COLO668 (cell line): ENCODE results near the gene ITGB6.
A peak's percentile ranks its signal among the peaks of the same experiment; 100 is the strongest.
"Not testable (repeated sequence)": the region's sequence is repeated elsewhere in the genome, so short reads cannot be mapped to it uniquely, and the experiment has no call there.

ENCODE experiments used
- DNase-seq: peaks from one replicate; lab custom pipeline; 2025; ENCODE audit not compliant: unreplicated experiment; lab: John Stamatoyannopoulos, UW

The ITGB6 gene

DNA sequence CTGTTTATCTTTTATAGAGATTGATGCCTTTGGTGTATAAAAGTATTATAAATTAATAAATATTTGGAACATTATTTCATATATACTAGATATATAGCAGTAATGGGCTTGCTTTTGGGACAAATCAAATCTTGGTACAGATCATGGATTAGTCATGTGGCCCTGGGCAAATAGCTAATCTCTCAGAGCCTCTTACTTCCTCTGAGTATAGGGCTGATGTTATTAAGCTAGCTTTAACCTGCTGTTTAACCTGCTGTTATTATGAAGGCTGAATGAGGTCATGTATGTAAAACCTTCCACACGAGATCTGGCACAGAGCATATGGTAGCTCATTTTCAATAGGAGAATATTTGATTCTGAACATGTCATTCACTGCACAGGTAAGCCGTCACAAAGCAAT, 5.7 kb downstream of the ITGB6 start:
- no peak for DNase-seq

DNA sequence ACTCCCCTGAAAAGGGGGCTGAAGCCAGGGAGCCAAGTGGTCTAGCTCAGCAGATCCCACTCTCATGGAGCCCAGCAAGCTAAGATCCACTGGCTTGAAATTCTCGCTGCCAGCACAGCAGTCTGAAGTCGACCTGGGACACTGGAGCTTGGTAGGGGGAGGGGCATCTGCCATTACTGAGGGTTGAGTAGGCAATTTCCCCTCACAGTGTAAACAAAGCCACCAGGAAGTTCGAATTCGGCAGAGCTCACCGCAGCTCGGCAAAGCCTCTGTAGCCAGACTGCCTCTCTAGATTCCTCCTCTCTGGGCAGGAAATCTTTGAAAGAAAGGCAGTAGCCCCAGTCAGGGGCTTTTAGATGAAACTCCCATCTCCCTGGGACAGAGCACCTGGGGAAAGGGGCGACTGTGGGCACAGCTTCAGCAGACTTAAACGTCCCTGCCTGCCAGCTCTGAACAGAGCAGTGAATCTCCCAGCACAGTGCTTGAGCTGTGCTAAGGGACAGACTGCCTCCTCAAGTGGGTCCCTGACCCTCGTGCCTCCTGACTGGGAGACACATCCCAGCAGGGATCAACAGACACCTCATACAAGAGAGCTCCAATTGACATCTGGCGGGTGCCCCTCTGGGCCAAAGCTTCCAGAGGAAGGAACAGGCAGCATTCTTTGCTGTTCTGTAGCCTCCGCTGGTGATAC, 18.8 kb downstream of the ITGB6 start:
- peak; percentile 72 for DNase-seq

GRCh38 chr2:160180690-160181089, 19.4 kb downstream of the ITGB6 start:
- peak; percentile 29 for DNase-seq

GRCh38 chr2:160180172-160180571, 19.9 kb downstream of the ITGB6 start:
- no peak for DNase-seq

DNA sequence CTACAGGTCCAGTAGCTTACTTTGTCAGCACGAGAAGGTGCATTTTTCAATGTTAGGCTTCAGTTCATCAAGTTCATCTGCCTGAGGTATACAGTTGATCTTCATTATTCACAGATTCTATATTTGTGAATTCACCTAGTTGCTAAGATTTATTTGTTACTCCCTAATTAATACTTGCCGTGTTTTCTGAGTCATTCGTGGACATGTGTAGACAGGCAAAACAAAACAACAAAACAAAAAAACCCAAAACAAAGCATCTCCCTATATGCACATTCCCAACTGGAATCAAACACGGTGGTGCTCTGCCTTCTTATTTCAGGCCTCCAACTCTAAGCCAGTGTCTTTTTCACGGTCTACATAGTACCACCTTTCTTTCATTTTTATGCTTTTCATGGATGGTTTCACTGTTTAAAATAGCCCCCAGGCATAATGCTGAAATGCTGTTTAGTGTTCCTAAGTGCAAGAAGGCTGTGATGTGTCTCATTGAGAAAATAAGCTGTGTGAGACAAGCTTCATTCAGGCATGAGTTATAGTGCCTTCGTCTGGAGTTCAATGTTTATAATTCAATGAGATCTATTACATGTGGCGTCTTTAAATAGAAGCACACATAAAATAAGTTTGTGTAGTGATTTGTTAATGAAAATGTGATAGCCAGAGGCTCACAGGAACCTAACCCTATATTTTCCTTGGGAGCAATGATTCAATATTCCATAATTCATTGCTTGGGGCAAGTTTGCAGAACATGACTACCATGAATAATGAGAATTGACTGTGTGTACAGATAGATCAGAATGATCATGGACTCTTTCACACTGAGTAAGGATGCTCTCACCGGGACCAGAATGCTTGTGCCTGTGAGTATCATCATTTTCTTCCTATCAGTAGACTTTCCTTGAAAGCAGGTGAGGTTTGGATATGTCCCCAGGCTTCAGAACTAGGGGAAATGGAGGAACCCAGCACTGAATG, 24.6 kb downstream of the ITGB6 start:
- DNase-seq, result no peak

DNA sequence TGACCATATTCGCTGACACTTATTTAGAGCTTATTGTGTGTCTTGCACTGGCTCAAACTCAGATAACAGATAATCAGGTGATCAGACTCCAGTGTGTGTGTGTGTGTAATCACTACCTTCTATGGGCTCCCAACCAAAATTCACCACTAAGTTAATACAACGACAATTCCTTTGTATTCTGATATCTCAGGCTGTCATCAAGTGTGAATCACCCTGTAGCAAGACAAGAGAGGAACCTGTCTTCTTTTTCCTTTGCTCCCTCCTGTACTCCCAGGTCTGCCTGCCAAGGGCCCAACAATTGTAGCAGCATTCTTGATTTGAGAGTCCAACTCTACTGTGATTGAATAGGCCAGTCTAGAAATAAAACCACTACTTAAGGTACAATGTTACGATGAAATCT, 25.8 kb downstream of the ITGB6 start:
- no peak for DNase-seq

DNA sequence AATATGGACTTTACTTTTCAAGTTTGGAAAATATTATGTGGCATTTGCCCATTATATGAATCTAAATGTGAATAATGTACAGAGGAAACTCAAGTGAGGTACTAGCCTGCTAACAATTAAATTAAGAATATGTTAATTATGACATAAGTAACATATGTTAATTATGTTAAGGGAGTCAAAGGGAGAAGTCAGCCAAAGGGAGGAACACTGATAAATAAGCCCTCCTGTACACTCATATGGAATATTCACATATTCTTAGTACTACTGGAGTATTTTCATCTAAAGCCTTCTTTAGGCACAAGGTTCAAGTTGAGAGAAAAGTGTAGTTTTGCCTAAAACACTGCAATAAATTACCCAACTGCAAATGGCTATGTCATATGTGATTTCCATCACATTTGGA, 30.1 kb downstream of the ITGB6 start:
- DNase-seq, result no peak

GRCh38 chr2:160169471-160169870, 30.6 kb downstream of the ITGB6 start:
- DNase-seq, result no peak

- no peak for DNase-seq
Observed at GRCh38 chr2:160168878-160169277, 31.2 kb downstream of the ITGB6 start.

DNA sequence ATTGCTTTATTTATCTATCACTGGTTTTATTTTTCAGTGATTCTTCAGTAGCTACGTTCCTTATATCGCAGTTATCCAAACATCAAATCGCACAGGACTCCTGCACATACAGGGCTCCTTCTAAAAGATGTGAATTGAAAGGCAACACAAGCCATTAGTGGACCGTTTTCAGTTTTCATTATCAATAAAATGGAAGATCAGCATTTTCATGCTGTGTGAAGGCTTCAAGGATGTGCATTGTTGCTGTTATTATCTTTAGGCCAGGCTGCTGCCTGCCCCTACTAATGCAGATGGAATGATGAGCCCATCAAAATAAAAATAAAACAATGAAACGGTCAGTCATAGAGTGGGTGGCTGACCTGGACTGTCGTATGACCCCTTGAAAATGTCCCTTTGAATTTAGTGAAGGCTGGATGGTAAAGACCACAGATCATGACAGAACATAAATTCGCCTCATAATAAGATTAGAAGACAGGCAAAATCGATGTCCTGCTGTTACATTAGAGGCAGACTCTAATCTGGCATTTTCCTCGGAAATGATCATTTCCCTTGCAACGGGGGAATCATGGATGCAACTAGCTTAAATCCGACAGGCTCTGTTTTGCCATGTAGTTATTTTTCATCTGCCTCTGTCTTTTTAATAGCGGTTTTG, 32.9 kb downstream of the ITGB6 start:
- no peak for DNase-seq

DNA sequence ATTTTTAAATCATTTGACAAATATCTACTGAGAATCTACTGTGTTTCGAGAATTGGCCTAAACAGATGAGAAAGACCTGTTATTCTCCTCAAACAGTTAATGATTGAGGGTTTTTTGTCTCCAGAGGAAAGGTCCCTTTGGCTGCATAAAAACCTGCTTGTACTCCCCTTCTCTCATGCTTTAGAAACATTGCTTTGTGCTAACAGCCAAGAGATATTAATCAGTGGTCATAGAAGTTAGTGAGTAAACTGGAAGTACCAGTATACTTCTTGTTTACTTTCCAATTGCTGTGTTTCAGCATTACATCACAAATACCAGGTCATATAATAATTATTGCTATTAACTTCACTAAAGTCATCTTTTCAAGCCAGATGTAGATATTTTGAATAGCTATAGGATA, 34.1 kb downstream of the ITGB6 start:
- DNase-seq, result no peak

- DNase-seq, result no peak
Observed at GRCh38 chr2:160165081-160165480, 35.0 kb downstream of the ITGB6 start.

DNA sequence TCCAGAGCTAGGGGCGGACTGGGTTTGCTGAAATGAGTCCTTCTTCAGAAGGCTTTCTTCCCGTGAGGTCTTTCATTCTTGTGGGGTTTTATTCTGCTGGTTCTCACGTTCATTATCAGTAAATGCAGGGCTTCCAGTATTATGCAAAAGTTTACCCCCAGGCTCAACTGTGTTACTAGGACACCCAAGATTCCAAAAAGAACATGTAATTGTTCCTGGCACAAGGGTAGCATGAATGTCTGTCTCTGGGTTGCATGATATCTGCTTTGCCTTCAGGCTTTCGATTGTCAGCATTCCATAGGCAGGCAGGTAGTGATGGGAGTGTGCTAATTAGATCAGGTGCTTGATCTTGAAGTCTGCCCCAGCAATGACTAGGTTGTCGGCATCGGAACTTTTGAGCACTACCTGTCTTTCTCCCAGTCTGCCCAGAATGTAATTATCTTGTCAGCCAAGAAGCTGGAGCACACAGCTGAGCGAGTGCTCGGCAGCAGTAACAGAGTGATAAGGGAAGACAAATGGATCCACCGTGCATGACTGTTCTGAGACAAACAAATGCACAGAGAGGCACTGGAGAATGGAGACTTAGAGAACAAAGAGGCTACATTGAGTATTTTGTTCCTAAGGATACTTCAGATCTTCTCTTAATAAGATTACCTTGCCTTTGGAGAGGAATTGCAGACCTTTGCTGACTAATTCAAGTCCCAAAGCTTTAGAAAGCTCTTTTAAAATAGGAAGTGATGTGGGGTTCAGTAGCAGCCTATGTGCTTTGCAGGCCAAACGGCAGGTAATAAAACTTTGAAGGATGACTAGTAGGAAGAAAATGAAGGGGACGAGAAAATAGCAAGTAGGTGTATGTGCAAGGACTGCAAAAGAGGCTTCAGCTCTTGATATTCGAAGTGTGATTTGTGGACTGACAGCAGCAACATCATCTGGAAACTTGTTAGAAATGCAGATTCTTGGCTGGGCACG, 41.9 kb downstream of the ITGB6 start:
- DNase-seq, result no peak

DNA sequence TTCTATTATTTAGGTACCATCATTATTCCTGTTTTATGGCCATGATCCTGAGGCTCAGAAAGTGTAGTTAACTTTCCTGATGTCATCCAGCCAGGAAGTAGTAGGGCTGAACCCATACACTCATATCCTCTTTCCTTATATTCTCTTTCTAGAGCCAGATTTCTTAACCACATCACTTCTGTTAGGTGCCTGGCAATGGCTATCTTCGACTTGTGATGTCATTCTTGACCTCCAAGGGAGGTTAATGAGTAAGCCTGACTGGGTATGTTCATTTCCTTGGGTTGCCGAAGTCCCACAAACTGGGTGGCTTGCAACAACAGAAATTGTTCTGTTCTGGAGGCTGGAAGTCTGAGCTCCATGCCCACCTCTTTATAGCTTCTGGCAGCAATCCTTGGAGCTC, 43.4 kb downstream of the ITGB6 start:
- no peak for DNase-seq

GRCh38 chr2:160156100-160156499, 44.0 kb downstream of the ITGB6 start:
- no peak for DNase-seq

DNA sequence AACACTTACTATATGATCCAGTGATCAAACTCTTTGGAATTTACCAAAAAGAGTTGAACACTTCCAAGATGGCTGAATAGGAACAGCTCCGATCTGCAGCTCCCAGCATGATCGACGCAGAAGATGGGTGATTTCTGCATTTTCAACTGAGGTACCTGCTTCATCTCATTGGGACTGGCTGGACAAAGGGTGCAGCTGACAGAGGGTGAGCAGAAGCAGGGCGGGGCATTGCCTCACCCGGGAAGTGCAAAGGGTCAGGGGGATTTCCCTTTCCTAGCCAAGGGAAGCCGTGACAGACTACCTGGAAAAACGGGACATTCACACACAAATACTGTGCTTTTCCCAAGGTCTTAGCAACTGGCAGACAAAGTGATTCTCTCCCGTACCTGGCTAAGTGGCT, 51.7 kb downstream of the ITGB6 start:
- not testable (repeated sequence) for DNase-seq

- no peak for DNase-seq
Observed at GRCh38 chr2:160145471-160145870, 54.6 kb downstream of the ITGB6 start.

DNA sequence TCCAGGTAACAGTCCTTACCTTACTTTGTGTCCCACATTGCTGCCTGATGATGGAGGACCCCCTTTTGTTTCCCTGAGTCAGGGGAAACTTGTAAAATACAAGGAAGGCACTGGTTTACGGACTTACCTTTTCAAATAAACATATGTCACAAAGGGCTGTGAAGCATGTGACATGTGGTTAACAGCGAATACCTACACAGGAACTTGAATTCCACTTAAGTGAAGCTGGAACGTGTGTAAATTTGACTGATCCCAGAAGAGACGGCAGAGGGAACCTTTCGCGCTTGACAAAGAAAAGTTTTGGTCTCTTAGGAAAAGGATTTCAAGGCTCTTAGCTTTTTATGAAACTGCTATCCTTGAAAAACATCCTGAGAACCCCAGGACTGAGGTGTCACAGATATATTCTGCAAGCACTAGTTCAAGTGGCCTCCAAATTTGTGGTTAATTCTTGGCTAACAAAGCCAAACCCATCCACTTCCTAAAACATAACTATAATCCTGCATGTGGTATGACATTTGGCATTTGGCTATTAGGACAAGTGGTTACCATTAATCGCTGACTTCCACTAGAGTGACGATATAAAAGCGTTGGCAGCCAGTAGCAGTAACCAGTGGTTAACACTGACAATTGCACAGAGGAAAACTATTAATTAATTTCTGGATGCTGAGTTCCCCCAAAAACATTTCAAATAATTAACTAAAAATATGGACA, 55.6 kb downstream of the ITGB6 start:
- DNase-seq, result no peak

DNA sequence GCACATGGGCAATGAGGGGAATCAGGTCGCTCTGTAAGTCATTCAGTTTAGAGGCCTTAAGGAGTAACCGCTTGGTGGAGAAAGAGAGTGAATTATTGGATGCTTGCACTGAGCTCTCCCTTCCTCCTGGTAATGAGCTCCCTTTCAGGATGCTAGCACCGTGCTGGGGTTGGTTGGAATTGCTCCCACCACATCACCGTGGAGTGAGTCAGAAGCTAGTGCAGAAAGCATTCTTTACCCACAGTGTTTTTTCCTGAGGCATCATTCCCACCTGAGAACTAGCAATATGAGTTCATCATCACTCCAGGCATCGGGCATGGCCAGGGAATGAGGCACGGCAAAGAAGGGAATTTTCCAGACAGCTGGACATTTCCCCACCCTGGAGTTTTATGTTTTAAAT, 57.6 kb downstream of the ITGB6 start:
- DNase-seq, result no peak

GRCh38 chr2:160141912-160142311, 58.2 kb downstream of the ITGB6 start:
- DNase-seq, result no peak
